GM21447 (cell line): Measurements from ENCODE around the gene LSM14B.
A peak's percentile ranks its signal among the peaks of the same experiment; 100 is the strongest.

Experiments
- ATAC-seq: cut with Tn5 transposase; IDR thresholded peaks from one replicate; pipeline ENCODE4 v1.9.1; 2021; ENCODE audit not compliant: unreplicated experiment

The LSM14B gene

GRCh38 chr20:62178316-62179161 lies 56.3 kb downstream of the LSM14B start:
- ATAC-seq = no peak

- no peak for ATAC-seq
Measured at GRCh38 chr20:62179162-62179504, 56.9 kb downstream of the LSM14B start.

GRCh38 chr20:62181808-62182207 lies 59.5 kb downstream of the LSM14B start:
- ATAC-seq = no peak

- ATAC-seq = peak; percentile 93
Measured at GRCh38 chr20:62182469-62183425, 60.5 kb downstream of the LSM14B start, which contains the start of gene MTG2. Gene MTG2, plus strand, starts transcription at chr20:62183028. Its CDS starts 10,393 bp downstream, at chr20:62193421.

GRCh38 chr20:62183426-62184142 lies 61.3 kb downstream of the LSM14B start:
- no peak for ATAC-seq
